DOHH2 (cell line): ENCODE measurements around the gene RHD.

Source experiments
- H3F3A ChIP-seq: fragments of 200-600 bp; sonication (generic), shearing (Covaris generic); 2 replicates; pipeline ENCODE4 v1.6.0; 2016; ENCODE audit warnings: antibody characterized with exemption, mild to moderate bottlenecking; ENCODE audit not compliant: control insufficient read depth, insufficient read depth
- H3K27ac ChIP-seq: fragments of 200-600 bp; sonication (generic); 2 replicates; pipeline ENCODE4 v1.5.1; 2014; ENCODE audit warnings: low read depth, mild to moderate bottlenecking, low read length, moderate library complexity
- H3K27me3 ChIP-seq: fragments of 200-600 bp; sonication (generic); 2 replicates; pipeline ENCODE4 v1.6.1; 2014; ENCODE audit warnings: mild to moderate bottlenecking, low read length, mixed read lengths; ENCODE audit not compliant: control insufficient read depth
- H3K36me3 ChIP-seq: fragments of 200-600 bp; sonication (generic); 2 replicates; pipeline ENCODE4 v1.6.1; 2014; ENCODE audit warnings: mild to moderate bottlenecking, low read length, moderate library complexity, mixed read lengths; ENCODE audit not compliant: control insufficient read depth
- H3K4me1 ChIP-seq: fragments of 200-600 bp; sonication (generic); 2 replicates; pipeline ENCODE4 v1.6.1; 2014; ENCODE audit warnings: mild to moderate bottlenecking, low read length, mixed read lengths; ENCODE audit not compliant: control insufficient read depth
- H3K4me2 ChIP-seq: fragments of 200-600 bp; sonication (generic); 2 replicates; pipeline ENCODE4 v1.6.0; 2014; ENCODE audit warnings: mild to moderate bottlenecking, low read length, moderate library complexity
- H3K4me3 ChIP-seq: fragments of 200-600 bp; sonication (generic); 2 replicates; pipeline ENCODE4 v1.5.1; 2014; ENCODE audit warnings: mild to moderate bottlenecking, low read length, mixed read lengths
- H3K79me2 ChIP-seq: fragments of 200-600 bp; sonication (generic); 2 replicates; pipeline ENCODE4 v1.6.1; 2014; ENCODE audit warnings: mild to moderate bottlenecking, low read length, mixed read lengths; ENCODE audit not compliant: control insufficient read depth
- H3K9me2 ChIP-seq: fragments of 200-600 bp; sonication (generic); replicated peaks from 2 replicates; pipeline ENCODE4 v1.6.1; 2014; ENCODE audit warnings: mild to moderate bottlenecking, low read length, mixed read lengths; ENCODE audit not compliant: control insufficient read depth
- H3K9me3 ChIP-seq: fragments of 200-600 bp; sonication (generic); 2 replicates; pipeline ENCODE4 v1.6.1; 2014; ENCODE audit warnings: antibody characterized with exemption, low read length, mixed read lengths; ENCODE audit not compliant: control insufficient read depth, insufficient read depth
- H4K20me1 ChIP-seq: fragments of 200-600 bp; sonication (generic); 2 replicates; pipeline ENCODE4 v1.6.0; 2014; ENCODE audit warnings: low read depth, mild to moderate bottlenecking, antibody characterized with exemption, low read length, moderate library complexity; ENCODE audit not compliant: control insufficient read depth, insufficient read depth
- CTCF ChIP-seq: fragments of 200-600 bp; sonication (generic); IDR thresholded peaks from one replicate; pipeline ENCODE4 v1.5.1; 2014; ENCODE audit warnings: antibody characterized with exemption, mild to moderate bottlenecking, low read depth, low read length; ENCODE audit not compliant: poor library complexity, severe bottlenecking
- EZH2phosphoT487 ChIP-seq: fragments of 200-600 bp; sonication (generic); IDR thresholded peaks from 2 replicates; pipeline ENCODE4 v1.6.1; 2017; ENCODE audit warnings: borderline replicate concordance, mild to moderate bottlenecking, antibody characterized with exemption, low read length, moderate library complexity, mixed read lengths

The RHD gene

GRCh38 chr1:25247829-25248754 is 24.2 kb upstream of the RHD start:
- H3K9me3 ChIP-seq: no peaks in the 10 kb centered on the region
- peaks cover 44% of the 10 kb centered on the region for H3K79me2 ChIP-seq
- peaks cover 11% of the 10 kb centered on the region for H4K20me1 ChIP-seq
- H3K9me2 ChIP-seq: no peaks in the 10 kb centered on the region
- TF ChIP-seq CTCF (peak; percentile 50), EZH2phosphoT487 (no peak)
- peaks cover 15% of the 10 kb centered on the region for H3F3A ChIP-seq
- H3K4me3 ChIP-seq: peak overlapping the region; percentile 87
- H3K27me3 ChIP-seq: no peaks in the 10 kb centered on the region
- peaks cover 26% of the 10 kb centered on the region for H3K4me1 ChIP-seq
- peak overlapping the region; percentile 67 for H3K4me2 ChIP-seq
- peak overlapping the region; percentile 86 for H3K27ac ChIP-seq
- H3K36me3 ChIP-seq: peaks cover 40% of the 10 kb centered on the region

GRCh38 chr1:25253911-25254310 is 18.4 kb upstream of the RHD start:
- no peaks in the 10 kb centered on the region for H3K4me1 ChIP-seq
- H3K9me2 ChIP-seq: no peaks in the 10 kb centered on the region
- no peaks in the 10 kb centered on the region for H3K9me3 ChIP-seq
- no peaks in the 10 kb centered on the region for H3K27me3 ChIP-seq
- H4K20me1 ChIP-seq: no peaks in the 10 kb centered on the region
- H3K4me2 ChIP-seq: no peak overlapping the region
- TF ChIP-seq CTCF (no peak), EZH2phosphoT487 (no peak)
- H3F3A ChIP-seq: peaks cover 3% of the 10 kb centered on the region; the same call in 1 of the 2 replicates
- no peaks in the 10 kb centered on the region for H3K36me3 ChIP-seq
- H3K79me2 ChIP-seq: no peaks in the 10 kb centered on the region
- H3K27ac ChIP-seq: no peak overlapping the region
- H3K4me3 ChIP-seq: no peak overlapping the region

- no peaks in the 10 kb centered on the region for H3K27me3 ChIP-seq
- H3K27ac ChIP-seq: no peak overlapping the region
- no peaks in the 10 kb centered on the region for H3K9me3 ChIP-seq
- H3K4me2 ChIP-seq: no peak overlapping the region
- no peaks in the 10 kb centered on the region for H3K36me3 ChIP-seq
- H3K79me2 ChIP-seq: no peaks in the 10 kb centered on the region
- H3K4me1 ChIP-seq: no peaks in the 10 kb centered on the region
- H3K4me3 ChIP-seq: no peak overlapping the region
- H3K9me2 ChIP-seq: no peaks in the 10 kb centered on the region
- H3F3A ChIP-seq: no peaks in the 10 kb centered on the region
- no peak for TF ChIP-seq CTCF
- no peak for TF ChIP-seq EZH2phosphoT487
- no peaks in the 10 kb centered on the region for H4K20me1 ChIP-seq
Observed at GRCh38 chr1:25255706-25256577, 16.4 kb upstream of the RHD start.
